Lower lobe of right lung (tissue), 2 donors: ENCODE data around the gene DAB1. TPM values are rescaled to one million over a fixed set of nuclear protein-coding genes. Genes with fewer than 3 reads are reported as not detected.

Source experiments
- ATAC-seq, 2 donors: fragments of 200-7000 bp; cut with Tn5 transposase; one replicate each; pipeline ENCODE4 v1.9.1; 2020 to 2022; ENCODE audit warnings: mild to moderate bottlenecking in 2 of 2, moderate library complexity in 2 of 2
- DNase-seq: peaks from one replicate; pipeline ENCODE4 v3.0.0-alpha.2; 2020
- H3K27ac ChIP-seq: fragments of 200-600 bp; one replicate; pipeline ENCODE4 v1.8.0; 2022
- H3K27me3 ChIP-seq: fragments of 200-600 bp; one replicate; pipeline ENCODE4 v1.8.0; 2022; ENCODE audit warnings: low read depth
- H3K36me3 ChIP-seq: fragments of 200-600 bp; one replicate; pipeline ENCODE4 v1.8.0; 2022; ENCODE audit warnings: mild to moderate bottlenecking
- H3K4me1 ChIP-seq: fragments of 200-600 bp; one replicate; pipeline ENCODE4 v1.8.0; 2022
- H3K4me3 ChIP-seq: fragments of 200-600 bp; one replicate; pipeline ENCODE4 v1.8.0; 2022; ENCODE audit warnings: mild to moderate bottlenecking
- H3K9me3 ChIP-seq: fragments of 200-600 bp; one replicate; pipeline ENCODE4 v1.8.0; 2022
- CTCF ChIP-seq: fragments of 200-600 bp; IDR thresholded peaks from one replicate; pipeline ENCODE4 v1.8.0; 2022; ENCODE audit warnings: antibody characterized with exemption, mild to moderate bottlenecking
- intact Hi-C: fragments of 100-400 bp; cut with DNase I; formaldehyde crosslinking; loops from one replicate; pipeline ENCODE4 v1.11.0; 2022
- total RNA-seq: library from RNA; stranded (reverse); fragmentation: NEBNext Ultra II Directional; extraction: Animal tissue kit (Norgen Biotek cat#: 25700); gene quantifications from one replicate; pipeline ENCODE4 v1.2.1, GENCODE V29; 2021
- donor health status: DM: no; HTN: yes; CAD: no; lungs with severe emphysema.

The DAB1 gene
- total RNA-seq, 1 donor from 2014 or later, result 1.9 TPM

- DNase-seq (no peak), ATAC-seq (peak in 1 of 2 donors; percentile 29)
- Histone ChIP-seq H3K27ac (no peak overlapping the region), H3K9me3 (peaks cover 4% of the 10 kb centered on the region), H3K36me3 (no peaks in the 10 kb centered on the region), H3K4me1 (no peaks in the 10 kb centered on the region), H3K4me3 (no peak overlapping the region), H3K27me3 (no peaks in the 10 kb centered on the region)
- TF ChIP-seq CTCF, result no peak
- intact Hi-C loops, result no loop called here
Observed at GRCh38 chr1:57026624-57027354, 397.1 kb downstream of the DAB1 start.

GRCh38 chr1:57024855-57025254, 399.0 kb downstream of the DAB1 start:
- no peak for TF ChIP-seq CTCF
- no peaks in the 10 kb centered on the region for H3K27me3 ChIP-seq
- H3K9me3 ChIP-seq, result peaks cover 4% of the 10 kb centered on the region
- H3K4me1 ChIP-seq, result no peaks in the 10 kb centered on the region
- DNase-seq (no peak), ATAC-seq (no peak)
- no peak overlapping the region for H3K27ac ChIP-seq
- no peak overlapping the region for H3K4me3 ChIP-seq
- no peaks in the 10 kb centered on the region for H3K36me3 ChIP-seq
- intact Hi-C loops, result no loop called here

DNA sequence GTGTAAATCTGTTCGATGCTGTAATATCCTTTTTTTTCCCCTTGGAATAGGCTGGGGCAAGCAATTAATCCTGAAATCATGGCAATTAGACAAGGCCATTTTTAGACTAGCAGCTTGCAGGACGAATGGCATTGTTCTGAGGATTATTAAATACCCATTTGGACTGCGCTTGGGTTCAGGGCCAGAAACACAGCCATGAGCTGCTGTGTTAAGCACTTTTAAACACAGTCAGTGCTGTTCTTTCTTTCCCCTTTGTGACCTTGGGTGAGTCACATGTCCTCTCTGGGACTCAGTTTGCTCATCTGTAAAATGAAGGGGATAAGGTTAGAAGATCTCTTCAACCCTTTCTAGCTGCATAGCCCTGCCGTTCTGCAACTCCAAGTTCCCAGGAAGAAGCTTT, 399.4 kb downstream of the DAB1 start:
- H3K27me3 ChIP-seq, result no peaks in the 10 kb centered on the region
- ATAC-seq (no peak), DNase-seq (no peak)
- H3K4me1 ChIP-seq, result no peaks in the 10 kb centered on the region
- no peak overlapping the region for H3K4me3 ChIP-seq
- intact Hi-C loops, result no loop called here
- H3K36me3 ChIP-seq, result no peaks in the 10 kb centered on the region
- no peak overlapping the region for H3K27ac ChIP-seq
- TF ChIP-seq CTCF, result no peak
- peaks cover 4% of the 10 kb centered on the region for H3K9me3 ChIP-seq

GRCh38 chr1:57020216-57020615, 403.6 kb downstream of the DAB1 start:
- H3K4me3 ChIP-seq, result no peak overlapping the region
- TF ChIP-seq CTCF, result no peak
- intact Hi-C loops, result no loop called here
- H3K4me1 ChIP-seq, result no peaks in the 10 kb centered on the region
- no peaks in the 10 kb centered on the region for H3K36me3 ChIP-seq
- ATAC-seq (no peak), DNase-seq (no peak)
- no peaks in the 10 kb centered on the region for H3K9me3 ChIP-seq
- no peak overlapping the region for H3K27ac ChIP-seq
- no peaks in the 10 kb centered on the region for H3K27me3 ChIP-seq

GRCh38 chr1:57019236-57019839, 404.5 kb downstream of the DAB1 start:
- Histone ChIP-seq H3K27me3 (no peaks in the 10 kb centered on the region), H3K9me3 (no peaks in the 10 kb centered on the region), H3K36me3 (no peaks in the 10 kb centered on the region), H3K27ac (no peak overlapping the region), H3K4me1 (no peaks in the 10 kb centered on the region), H3K4me3 (no peak overlapping the region)
- intact Hi-C loops, result no loop called here
- DNase-seq (no peak), ATAC-seq (no peak)
- no peak for TF ChIP-seq CTCF
